GM12878 (cell line): Measurements from ENCODE around the gene OPA1. TPM values are rescaled to one million over a fixed set of nuclear protein-coding genes. Genes with fewer than 3 reads are reported as not detected.

Source experiments
- ATAC-seq: fragments of 200-7000 bp; cut with Tn5 transposase; 3 replicates; pipeline ENCODE4 v1.9.1; 2020; ENCODE audit warnings: mild to moderate bottlenecking, moderate library complexity
- BruUV-seq: library from RNA; stranded (reverse); fragments of 400-500 nt; replicated peaks from 2 replicates; lab custom pipeline; 2021; lab: Mats Ljungman, UMichigan
- CTCF ChIA-PET: fragments of 300-600 bp; sonication (Branson Sonifier 250); formaldehyde crosslinking; extraction: SDS; loops from one replicate; lab custom pipeline; 2021; ENCODE audit warnings: inconsistent platforms; lab: Yijun Ruan, JAX
- POLR2A ChIA-PET: fragments of 350-600 bp; formaldehyde crosslinking; extraction: SDS; loops from one replicate; lab custom pipeline; 2021; ENCODE audit warnings: inconsistent platforms; lab: Charles Lee
- RAD21 ChIA-PET: fragments of 300-600 bp; sonication (Branson Sonifier 250); formaldehyde crosslinking; loops from one replicate; lab custom pipeline; 2023; ENCODE audit warnings: antibody characterized with exemption; ENCODE audit not compliant: unreplicated experiment; lab: Charles Lee
- SMC1A ChIA-PET: fragments of 300-600 bp; sonication (Branson Sonifier 250); formaldehyde crosslinking; loops from one replicate; lab custom pipeline; 2023; ENCODE audit not compliant: unreplicated experiment, uncharacterized antibody; lab: Charles Lee
- DNase-seq: peaks from one replicate; pipeline ENCODE4 v3.0.0-alpha.2; 2011; ENCODE audit warnings: low read depth, low spot score
- FAIRE-seq: peaks from 3 replicates; lab custom pipeline; 2011; peaks lifted over from hg19 to GRCh38; lab: Jason Lieb, UNC
- H2AFZ ChIP-seq: 2 replicates; pipeline ENCODE4 v1.6.0; 2011; ENCODE audit warnings: low read depth, low read length, control low read depth; ENCODE audit not compliant: control insufficient read depth
- H3K27ac ChIP-seq: 2 replicates; pipeline ENCODE4 v1.5.1; 2011; ENCODE audit warnings: control low read depth; ENCODE audit not compliant: control insufficient read depth, insufficient read depth
- H3K27me3 ChIP-seq, 2 experiments: replicated peaks in 1 of 2; 2 replicates each; pipeline versions ENCODE4 v1.6.0 to v1.6.1; 2011; ENCODE audit warnings: low read length in 1 of 2; ENCODE audit not compliant: control insufficient read depth in 2 of 2, insufficient read depth in 2 of 2
- H3K36me3 ChIP-seq, 2 experiments: 2 replicates each; pipeline ENCODE4 v1.5.1; 2011; ENCODE audit warnings: low read length in 1 of 2; ENCODE audit not compliant: control insufficient read depth in 2 of 2, insufficient read depth in 2 of 2
- H3K4me1 ChIP-seq: 2 replicates; pipeline ENCODE4 v1.6.1; 2011; ENCODE audit warnings: mild to moderate bottlenecking, low read length, moderate library complexity, mixed read lengths; ENCODE audit not compliant: control insufficient read depth, insufficient read depth
- H3K4me2 ChIP-seq: 2 replicates; pipeline ENCODE4 v1.6.0; 2011; ENCODE audit warnings: control low read depth; ENCODE audit not compliant: control insufficient read depth, insufficient read depth
- H3K4me3 ChIP-seq: fragments of 200-600 bp; sonication (generic); 2 replicates; pipeline ENCODE4 v1.5.1; 2016
- H3K79me2 ChIP-seq: 2 replicates; pipeline ENCODE4 v1.6.0; 2011; ENCODE audit warnings: low read length; ENCODE audit not compliant: control insufficient read depth, insufficient read depth
- H3K9ac ChIP-seq: 2 replicates; pipeline ENCODE4 v1.8.0; 2011; ENCODE audit warnings: low read length, control low read depth, mixed read lengths; ENCODE audit not compliant: control insufficient read depth, insufficient read depth
- H3K9me3 ChIP-seq: replicated peaks from 3 replicates; pipeline ENCODE4 v1.5.1; 2011; ENCODE audit warnings: mild to moderate bottlenecking, low read length; ENCODE audit not compliant: control insufficient read depth, insufficient read depth
- H4K20me1 ChIP-seq: 2 replicates; pipeline ENCODE4 v1.6.0; 2011; ENCODE audit not compliant: control insufficient read depth, insufficient read depth
- CREB1 ChIP-seq: IDR thresholded peaks from 2 replicates; pipeline ENCODE4 v1.6.1; 2012; ENCODE audit warnings: low read depth, mild to moderate bottlenecking, inconsistent platforms
- JUND ChIP-seq: IDR thresholded peaks from 2 replicates; pipeline ENCODE4 v1.6.1; 2012; ENCODE audit warnings: low read depth, mild to moderate bottlenecking, low read length, improper control_type of control experiment, moderate library complexity
- MTA3 ChIP-seq: IDR thresholded peaks from 2 replicates; pipeline ENCODE4 v1.6.1; 2012; ENCODE audit warnings: low read length, inconsistent platforms, borderline replicate concordance
- PML ChIP-seq: IDR thresholded peaks from 2 replicates; pipeline ENCODE4 v1.6.1; 2012; ENCODE audit warnings: low read length, inconsistent platforms
- POLR2A ChIP-seq: IDR thresholded peaks from 2 replicates; pipeline ENCODE4 v1.6.1; 2011; ENCODE audit warnings: low read depth, mild to moderate bottlenecking, low read length
- RAD21 ChIP-seq: IDR thresholded peaks from 2 replicates; pipeline ENCODE4 v1.6.1; 2011; ENCODE audit warnings: mild to moderate bottlenecking, low read depth, low read length, moderate library complexity; ENCODE audit not compliant: insufficient read depth
- SP1 ChIP-seq: IDR thresholded peaks from one replicate; pipeline ENCODE4 v1.6.1; 2011; ENCODE audit warnings: low read depth, low read length
- TBL1XR1 ChIP-seq: IDR thresholded peaks from 2 replicates; pipeline ENCODE4 v1.6.1; 2012; ENCODE audit warnings: low read depth, low read length, improper control_type of control experiment
- ZBED1 ChIP-seq: IDR thresholded peaks from 2 replicates; pipeline ENCODE4 v1.6.1; 2016; ENCODE audit warnings: borderline replicate concordance
- ZNF622 ChIP-seq: fragments of 450-650 bp; IDR thresholded peaks from 2 replicates; pipeline ENCODE4 v1.6.1; 2017; ENCODE audit warnings: mild to moderate bottlenecking, inconsistent platforms
- WGBS: methylation state at CpG from one replicate; pipeline ENCODE4 v1.1.6; 2016; ENCODE audit warnings: low lambda C conversion rate; ENCODE audit not compliant: insufficient replicate concordance, insufficient coverage; ENCODE audit errors: missing lambda C conversion rate; 5-methylcytosine and 5-hydroxymethylcytosine counted together
- in situ Hi-C: fragments of 300-500 bp; cut with MboI; formaldehyde crosslinking; loops from 9 replicates; pipeline ENCODE4 v1.14.3; 2018; ENCODE audit warnings: mixed read lengths
- intact Hi-C: fragments of 100-400 bp; cut with micrococcal nuclease; formaldehyde crosslinking; loops from one replicate; pipeline ENCODE4 v1.14.2; 2022; ENCODE audit not compliant: unreplicated experiment
- polyA plus RNA-seq, 11 experiments: library from polyadenylated mRNA; depleted of rRNA in 4 of 11; unstranded in 6 of 11; stranded (reverse) in 5 of 11; fragments of >200 nt; fragmentation: Nextera tagmentation in 4 of 11; fragmentation: Illumina TruSeq in 1 of 11; extraction: Ambion mirVana in 4 of 11; extraction: Trizol in 1 of 11; gene quantifications; 1 replicate in 1 of 11; 2 replicates in 10 of 11; pipeline versions ENCODE4 v1.2.1 to v1.2.3, GENCODE V29; 2011 to 2016; ENCODE audit warnings: inconsistent platforms in 2 of 11, missing spikeins in 2 of 11, low read depth in 1 of 11
- total RNA-seq, 4 experiments: library from RNA; depleted of rRNA in 3 of 4; stranded (reverse); fragments of >200 nt in 3 of 4; fragmentation: Illumina TruSeq in 1 of 4; extraction: Trizol in 1 of 4; gene quantifications; 2 replicates each; pipeline versions ENCODE4 v1.2.1 to v1.2.3, GENCODE V29; 2013 to 2021
- TF ChIP-seq, protein P1 (sequence below): IDR thresholded peaks from 2 replicates; pipeline ENCODE4 v1.6.1; 2011; ENCODE audit warnings: low read depth, low read length, improper control_type of control experiment, borderline replicate concordance
- TF ChIP-seq, protein P2 (sequence below): fragments of 150-350 bp; IDR thresholded peaks from 2 replicates; pipeline ENCODE4 v1.6.1; 2016; ENCODE audit warnings: low read depth, low read length

OPA1 gene
- total and polyA plus RNA-seq, 10 of the 15 experiments (the other 5 are each of a cell fraction or from before 2014, with no cell fraction given) = 14.7 to 108 (median 59.3) TPM

DNA sequence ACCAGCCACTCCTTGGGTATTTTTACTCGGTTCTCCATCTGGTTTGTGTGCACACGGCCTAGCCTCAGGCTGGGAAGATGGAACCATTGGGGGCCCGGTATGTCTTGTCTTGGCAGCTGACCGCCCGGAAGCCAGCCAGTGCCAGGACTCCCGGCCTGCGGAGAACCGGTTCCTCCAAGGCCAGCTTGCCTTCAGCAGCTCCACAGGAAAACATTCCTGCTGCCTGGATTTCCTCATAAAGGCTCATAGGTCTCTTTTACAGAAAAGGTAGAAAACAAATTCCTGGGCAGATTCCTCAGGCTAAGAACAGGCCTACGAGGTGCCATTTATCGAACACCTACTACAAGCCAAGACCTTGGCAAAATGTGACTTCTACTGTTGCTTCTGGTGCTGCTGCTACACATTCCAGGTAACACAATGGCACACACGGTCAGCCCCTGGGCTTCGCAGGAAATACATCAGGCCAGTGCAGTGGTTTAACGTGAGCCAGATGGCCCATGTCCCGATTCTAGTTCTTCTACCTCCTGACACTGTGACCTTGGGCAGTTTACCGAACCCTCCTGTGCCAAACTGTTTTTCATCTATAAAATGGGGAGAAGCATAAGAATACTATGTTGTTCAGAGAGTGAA, 141.8 kb downstream of the OPA1 start:
- TF ChIP-seq, protein P1, sequence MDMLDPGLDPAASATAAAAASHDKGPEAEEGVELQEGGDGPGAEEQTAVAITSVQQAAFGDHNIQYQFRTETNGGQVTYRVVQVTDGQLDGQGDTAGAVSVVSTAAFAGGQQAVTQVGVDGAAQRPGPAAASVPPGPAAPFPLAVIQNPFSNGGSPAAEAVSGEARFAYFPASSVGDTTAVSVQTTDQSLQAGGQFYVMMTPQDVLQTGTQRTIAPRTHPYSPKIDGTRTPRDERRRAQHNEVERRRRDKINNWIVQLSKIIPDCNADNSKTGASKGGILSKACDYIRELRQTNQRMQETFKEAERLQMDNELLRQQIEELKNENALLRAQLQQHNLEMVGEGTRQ = no peak
- TF ChIP-seq ZBED1 (no peak), MTA3 (no peak), RAD21 (no peak), SP1 (no peak), ZNF622 (no peak), TBL1XR1 (no peak), CREB1 (no peak), PML (no peak), JUND (no peak), POLR2A (no peak)
- TF ChIP-seq, protein P2, sequence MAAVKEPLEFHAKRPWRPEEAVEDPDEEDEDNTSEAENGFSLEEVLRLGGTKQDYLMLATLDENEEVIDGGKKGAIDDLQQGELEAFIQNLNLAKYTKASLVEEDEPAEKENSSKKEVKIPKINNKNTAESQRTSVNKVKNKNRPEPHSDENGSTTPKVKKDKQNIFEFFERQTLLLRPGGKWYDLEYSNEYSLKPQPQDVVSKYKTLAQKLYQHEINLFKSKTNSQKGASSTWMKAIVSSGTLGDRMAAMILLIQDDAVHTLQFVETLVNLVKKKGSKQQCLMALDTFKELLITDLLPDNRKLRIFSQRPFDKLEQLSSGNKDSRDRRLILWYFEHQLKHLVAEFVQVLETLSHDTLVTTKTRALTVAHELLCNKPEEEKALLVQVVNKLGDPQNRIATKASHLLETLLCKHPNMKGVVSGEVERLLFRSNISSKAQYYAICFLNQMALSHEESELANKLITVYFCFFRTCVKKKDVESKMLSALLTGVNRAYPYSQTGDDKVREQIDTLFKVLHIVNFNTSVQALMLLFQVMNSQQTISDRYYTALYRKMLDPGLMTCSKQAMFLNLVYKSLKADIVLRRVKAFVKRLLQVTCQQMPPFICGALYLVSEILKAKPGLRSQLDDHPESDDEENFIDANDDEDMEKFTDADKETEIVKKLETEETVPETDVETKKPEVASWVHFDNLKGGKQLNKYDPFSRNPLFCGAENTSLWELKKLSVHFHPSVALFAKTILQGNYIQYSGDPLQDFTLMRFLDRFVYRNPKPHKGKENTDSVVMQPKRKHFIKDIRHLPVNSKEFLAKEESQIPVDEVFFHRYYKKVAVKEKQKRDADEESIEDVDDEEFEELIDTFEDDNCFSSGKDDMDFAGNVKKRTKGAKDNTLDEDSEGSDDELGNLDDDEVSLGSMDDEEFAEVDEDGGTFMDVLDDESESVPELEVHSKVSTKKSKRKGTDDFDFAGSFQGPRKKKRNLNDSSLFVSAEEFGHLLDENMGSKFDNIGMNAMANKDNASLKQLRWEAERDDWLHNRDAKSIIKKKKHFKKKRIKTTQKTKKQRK = no peak
- Histone ChIP-seq H3K9ac (no peak overlapping the region), H3K27me3 (no peaks in the 10 kb centered on the region), H2AFZ (no peak overlapping the region), H3K4me2 (no peak overlapping the region), H4K20me1 (no peaks in the 10 kb centered on the region), H3K36me3 (no peaks in the 10 kb centered on the region), H3K27ac (no peak overlapping the region), H3K79me2 (no peaks in the 10 kb centered on the region), H3K9me3 (no peaks in the 10 kb centered on the region), H3K4me3 (no peak overlapping the region), H3K4me1 (no peaks in the 10 kb centered on the region)
- intact Hi-C loops (no loop called here), in situ Hi-C loops (no loop called here)
- ChIA-PET SMC1A (no interaction called here), RAD21 (no interaction called here), POLR2A (no interaction called here), CTCF (no interaction called here)
- ATAC-seq (no peak), FAIRE-seq (no peak), DNase-seq (no peak)
- 58% methylated on average over 15 of the region's 15 CpGs for WGBS
- no TSS peak for BruUV-seq
